Fibroblast of peridontal ligament (primary cell): Measurements from ENCODE around the gene ACTA1.
"Not testable (repeated sequence)": the region's sequence is repeated elsewhere in the genome, so short reads cannot be mapped to it uniquely, and the experiment has no call there.

ENCODE experiments used
- DNase-seq: peaks from one replicate; pipeline ENCODE4 v3.0.0-alpha.2; 2010; ENCODE audit errors: extremely low read depth

ACTA1 gene

DNA sequence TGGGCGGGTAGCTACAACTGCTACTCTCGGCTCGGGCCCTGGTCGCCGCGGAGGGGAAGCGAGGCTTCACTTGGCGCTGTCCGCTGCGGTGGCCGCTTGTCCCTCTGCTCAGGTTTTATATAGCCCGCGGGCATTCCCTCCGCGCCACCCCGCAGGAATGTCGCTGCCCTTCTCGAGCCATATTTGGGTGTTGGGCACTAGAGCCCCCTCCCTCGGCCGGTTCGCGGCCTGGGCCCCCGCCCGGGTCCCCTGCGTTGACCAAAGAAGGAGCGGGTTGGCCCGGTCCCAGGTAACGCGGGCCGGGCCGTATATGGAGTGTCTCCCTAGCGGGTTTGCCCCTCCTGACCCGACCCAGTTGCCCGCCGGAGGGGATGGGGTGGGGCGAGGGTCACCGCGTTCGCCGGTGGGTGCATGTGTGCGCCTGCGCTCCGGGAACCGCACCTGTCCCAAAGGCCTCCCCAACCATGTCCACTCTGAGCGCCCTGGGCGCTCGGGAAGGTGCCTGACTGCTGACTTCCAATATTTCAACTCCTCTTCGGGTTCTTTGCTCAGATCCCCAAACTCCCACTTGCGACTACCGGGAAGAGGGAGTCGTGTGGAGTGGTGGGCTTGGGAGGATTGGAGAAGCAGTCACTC is at the start of gene ACTA1:
Gene ACTA1, minus strand, starts transcription at position 90 of the 636 bp plus-strand sequence. CDS start 979 bp downstream, outside the sequence.
- DNase-seq: no peak

GRCh38 chr1:229482511-229482910 is 48.6 kb upstream of the ACTA1 start:
- no peak for DNase-seq

DNA sequence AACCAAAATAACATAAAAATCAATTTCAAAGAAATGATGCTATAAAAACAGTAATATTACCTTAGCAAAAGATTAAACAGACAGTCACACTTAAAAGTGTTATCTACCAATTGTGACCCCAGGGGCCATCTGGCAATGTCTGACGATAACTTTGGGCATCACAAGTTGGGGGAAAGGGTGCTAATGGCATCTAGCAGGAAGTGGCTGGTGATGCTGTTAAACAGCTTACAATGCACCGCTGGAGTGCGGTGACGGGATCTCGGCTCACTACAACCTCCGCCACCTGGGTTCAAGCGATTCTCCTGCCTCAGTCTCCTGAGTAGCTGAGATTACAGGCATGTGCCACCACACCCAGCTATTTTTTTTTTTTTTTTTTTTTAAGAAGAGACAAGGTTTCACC is 46.6 kb upstream of the ACTA1 start:
- DNase-seq: no peak

GRCh38 chr1:229479660-229480399 is 45.9 kb upstream of the ACTA1 start:
- no peak for DNase-seq

- no peak for DNase-seq
Measured at GRCh38 chr1:229478852-229479251, 45.0 kb upstream of the ACTA1 start.

DNA sequence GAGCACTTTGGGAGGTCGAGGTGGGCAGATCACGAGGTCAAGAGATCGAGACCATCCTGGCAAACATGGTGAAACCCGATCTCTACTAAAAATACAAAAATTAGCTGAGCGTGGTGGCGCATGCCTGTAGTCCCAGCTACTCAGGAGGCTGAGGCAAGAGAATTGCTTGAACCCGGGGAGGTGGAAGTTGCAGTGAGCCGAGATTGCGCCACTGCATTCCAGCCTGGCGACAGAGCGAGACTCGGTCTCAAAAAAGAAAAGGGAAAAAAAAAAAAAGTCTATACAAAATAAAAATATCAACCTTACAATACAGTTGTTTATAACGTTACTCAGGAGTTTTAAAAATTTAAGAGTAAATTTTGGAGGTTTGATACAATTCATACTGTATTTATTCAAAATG is 42.0 kb upstream of the ACTA1 start:
- not testable (repeated sequence) for DNase-seq

DNA sequence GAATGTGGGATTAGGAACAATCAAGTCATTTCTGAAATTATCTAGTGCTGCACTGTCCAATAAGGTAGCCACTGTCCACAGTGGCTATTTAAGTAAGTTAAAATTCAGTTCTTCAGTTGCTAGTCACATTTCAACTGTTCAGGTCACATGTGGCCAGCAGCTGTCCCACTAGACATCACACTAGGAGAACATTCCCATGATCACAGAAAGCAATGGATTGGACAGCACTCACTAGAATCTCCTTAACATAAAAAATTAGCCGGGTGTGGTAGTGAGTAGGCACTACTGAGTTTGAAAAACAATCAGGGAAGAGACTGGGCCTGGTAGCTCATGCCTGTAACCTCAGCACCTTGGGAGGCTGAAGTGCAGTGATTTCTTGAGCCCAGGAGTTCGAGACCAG is 40.6 kb upstream of the ACTA1 start:
- no peak for DNase-seq

GRCh38 chr1:229471175-229471574 is 37.3 kb upstream of the ACTA1 start:
- no peak for DNase-seq

DNA sequence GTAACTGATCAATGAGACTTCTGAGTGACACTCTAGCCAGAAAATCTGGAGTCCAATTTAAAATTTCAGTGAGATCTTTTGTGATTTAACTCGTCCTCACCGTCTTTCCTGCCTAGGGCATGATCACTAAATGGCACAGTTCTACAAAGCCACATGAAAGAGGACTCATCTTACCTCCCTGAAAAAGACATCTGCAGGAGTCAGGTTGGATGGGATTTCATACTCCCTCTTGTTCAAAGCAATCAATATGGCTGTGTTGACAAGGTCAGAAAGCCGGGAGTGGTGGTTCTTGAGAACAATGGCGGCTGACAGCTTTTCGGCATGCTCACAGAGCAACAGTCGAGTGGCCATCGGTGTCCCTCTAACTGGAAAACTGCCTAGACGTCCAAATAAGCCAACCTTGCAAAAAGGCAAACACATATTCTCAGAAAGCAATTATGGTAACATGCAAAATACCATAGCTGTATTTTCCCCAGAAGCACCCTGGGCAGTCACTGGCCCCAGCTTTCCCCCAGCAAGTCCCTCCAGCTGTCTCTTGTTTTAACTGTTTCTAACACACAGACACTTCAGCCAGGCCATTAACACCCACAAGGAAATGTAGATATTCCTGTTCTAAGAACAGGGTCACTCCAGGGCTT is 36.6 kb upstream of the ACTA1 start:
- no peak for DNase-seq

DNA sequence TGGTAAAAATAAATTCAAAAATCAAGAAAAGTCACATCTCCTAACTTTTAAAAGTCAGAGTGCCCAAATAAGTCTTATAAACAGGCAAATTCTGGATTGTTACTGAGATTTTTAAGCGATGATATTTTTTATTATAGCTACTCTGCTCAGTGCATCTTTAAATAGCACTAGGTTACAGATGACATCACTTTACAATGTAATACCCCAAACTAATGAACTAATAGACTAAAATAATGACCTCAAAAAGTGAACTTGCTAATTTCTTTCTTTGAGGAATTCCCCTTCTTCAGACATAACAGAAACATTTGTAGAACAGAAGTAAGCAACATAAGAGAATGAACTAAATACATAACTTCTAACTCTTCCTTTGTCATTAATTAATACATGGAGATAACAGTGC is 33.0 kb upstream of the ACTA1 start:
- DNase-seq: no peak

- no peak for DNase-seq
Measured at GRCh38 chr1:229464672-229465071, 30.8 kb upstream of the ACTA1 start.

DNA sequence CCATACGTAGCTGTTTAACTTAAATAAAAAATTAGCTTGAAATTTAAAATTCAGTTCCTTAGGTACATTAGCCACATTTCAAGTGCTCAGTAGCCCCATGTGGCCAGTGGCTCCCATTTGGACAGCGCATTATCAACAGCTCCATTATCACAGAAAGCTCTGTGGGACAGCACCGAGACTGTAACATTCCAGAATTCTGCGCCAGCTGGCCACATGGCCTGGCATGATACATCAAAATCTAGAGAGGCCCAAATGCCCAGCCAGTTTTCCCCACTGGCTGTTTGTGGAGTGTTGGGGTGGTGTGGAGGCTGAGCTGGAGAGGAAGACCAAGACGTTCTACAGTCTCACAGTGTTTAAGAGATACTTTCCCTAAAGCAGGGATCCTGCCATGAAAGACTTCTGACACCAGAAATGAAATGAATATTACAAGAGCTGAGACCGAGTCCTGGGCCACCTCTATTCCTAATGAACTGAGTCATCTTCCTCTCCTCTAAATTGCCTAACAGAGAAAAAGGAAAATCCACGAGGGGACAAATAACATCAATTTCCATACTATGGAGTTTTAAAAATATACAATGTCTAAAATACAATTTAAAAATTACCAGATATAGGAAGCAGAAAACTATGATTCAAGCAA is 27.3 kb upstream of the ACTA1 start:
- no peak for DNase-seq

GRCh38 chr1:229459815-229460214 is 25.9 kb upstream of the ACTA1 start:
- no peak for DNase-seq

- no peak for DNase-seq
Measured at GRCh38 chr1:229457436-229457835, 23.5 kb upstream of the ACTA1 start.

DNA sequence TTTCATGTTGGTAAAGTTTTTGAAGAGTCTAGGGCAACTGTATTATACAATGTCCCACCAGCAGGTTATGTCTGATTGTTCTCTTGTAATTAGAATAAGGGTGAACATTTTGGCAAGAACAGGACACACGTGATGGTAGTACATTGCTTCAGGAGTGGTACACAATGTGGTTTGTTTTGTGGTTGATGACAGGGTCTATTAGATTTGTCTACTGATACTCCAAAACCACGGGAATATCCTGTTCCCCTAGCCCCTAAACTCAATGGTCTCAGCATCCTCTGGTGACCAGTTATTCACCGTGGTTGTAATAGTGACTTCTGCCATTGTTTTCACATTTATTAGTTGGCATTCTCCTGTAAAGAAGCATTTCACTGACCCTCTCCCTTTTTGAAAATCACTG is 22.1 kb upstream of the ACTA1 start:
- DNase-seq: no peak

DNA sequence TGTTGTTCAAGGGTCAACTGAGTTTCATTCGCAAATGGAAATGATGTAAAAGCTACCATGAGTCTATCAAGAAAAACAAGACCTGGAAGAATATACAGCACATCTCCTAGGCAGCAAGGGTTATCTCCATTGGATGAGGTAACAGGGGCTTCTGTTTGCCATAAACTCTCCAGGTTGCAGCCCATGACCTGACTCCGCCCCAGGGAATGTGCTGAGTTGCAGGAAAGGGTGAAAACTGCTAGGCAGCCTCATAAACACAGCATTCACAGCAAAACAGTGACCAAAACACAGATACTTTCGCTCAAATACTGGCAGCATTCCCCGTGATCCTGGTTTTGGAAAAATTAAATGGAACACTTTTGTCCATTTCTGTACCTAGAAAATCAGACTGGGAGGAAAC is 20.2 kb upstream of the ACTA1 start:
- no peak for DNase-seq

GRCh38 chr1:229452956-229453801 is 19.3 kb upstream of the ACTA1 start:
- DNase-seq: peak; percentile 67

DNA sequence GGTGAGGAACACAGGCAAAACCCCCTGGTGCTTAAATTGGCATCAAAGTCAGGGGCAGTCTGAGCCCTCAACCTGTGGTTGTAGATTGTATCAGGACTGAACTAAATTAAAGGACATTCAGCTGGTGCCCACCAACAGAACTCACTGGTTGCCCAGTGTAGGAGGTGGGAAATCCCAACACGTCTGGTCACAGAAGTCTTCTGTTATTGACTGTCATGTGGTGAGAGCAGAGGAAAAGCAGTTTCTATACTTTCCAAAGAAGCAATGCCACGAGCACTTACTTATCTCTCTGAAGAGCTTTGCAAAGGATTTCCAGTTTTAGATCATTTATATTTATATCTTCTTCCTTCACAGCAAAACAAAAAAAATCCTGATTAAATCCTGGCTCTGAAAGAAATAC is 15.0 kb upstream of the ACTA1 start:
- DNase-seq: no peak

DNA sequence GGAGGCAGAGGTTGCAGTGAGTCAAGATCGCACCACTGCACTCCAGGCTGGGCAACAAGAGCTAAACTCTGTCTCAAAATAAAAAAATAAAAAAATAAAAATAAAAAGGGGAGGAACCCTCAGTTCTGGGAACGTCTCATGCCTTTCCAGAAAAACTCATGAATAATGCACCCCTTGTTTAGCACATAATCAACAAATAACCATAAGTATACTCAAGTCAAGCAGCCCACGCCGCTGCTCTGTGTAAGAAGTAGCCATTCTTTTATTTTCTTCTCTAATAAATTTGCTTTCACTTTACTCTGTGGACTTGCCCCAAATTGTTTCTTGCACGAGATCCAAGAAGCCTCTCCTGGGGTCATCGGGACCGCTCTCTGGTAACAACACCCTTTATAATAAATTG is 14.5 kb upstream of the ACTA1 start:
- no peak for DNase-seq

DNA sequence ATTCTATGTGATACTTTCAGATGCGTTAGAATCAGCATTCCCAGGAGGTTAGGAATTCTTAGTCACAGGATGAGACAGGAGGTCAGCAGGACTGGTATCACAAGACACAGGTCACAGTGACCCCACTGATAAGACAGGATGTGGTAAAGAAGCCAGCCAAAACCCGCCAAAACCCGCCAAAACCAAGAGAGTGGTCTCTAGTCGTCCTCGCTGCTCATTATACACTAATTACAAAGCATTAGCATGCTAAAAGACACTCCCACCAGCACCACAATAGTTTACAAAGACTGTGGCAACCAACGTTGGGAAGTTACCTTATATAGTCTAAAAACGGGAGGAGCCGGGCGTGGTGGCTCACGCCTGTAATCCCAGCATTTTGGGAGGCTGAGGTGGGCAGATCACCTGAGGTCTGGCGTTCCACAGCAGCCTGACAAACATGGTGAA is 13.9 kb upstream of the ACTA1 start:
- no peak for DNase-seq

DNA sequence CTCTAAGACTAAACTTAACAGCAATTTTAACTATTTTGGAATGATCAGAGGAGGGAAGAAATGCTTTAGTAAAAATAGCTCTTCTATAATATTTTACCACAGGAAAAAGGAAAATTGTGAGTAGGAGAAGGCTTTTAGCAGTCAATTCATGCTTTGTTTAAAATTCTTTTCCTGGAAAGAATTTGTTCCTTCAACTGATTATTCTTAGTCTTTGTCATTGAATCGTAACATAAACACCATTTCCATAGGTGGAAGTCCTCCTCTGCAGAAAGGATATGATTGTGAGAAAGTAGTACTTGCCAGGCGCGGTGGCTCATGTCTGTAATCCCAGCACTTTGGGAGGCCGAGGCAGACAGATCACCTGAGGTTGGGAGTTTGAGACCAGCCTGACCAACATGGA is 11.9 kb upstream of the ACTA1 start:
- no peak for DNase-seq
